Measurements from ENCODE around the gene FHOD3.

FHOD3 gene

GRCh38 chr18:36597636-36598035, 300.1 kb downstream of the FHOD3 start:
- Histone ChIP-seq H3K4me3 (ENCODE audit: insufficient read depth, low read depth, low read length, poor library complexity, severe bottlenecking) (no peak overlapping the region), H3K27ac (ENCODE audit: insufficient read depth, low read length, poor library complexity, severe bottlenecking) (no peak overlapping the region), H3K27me3 (replicated peaks; ENCODE audit: control insufficient read depth, insufficient read depth, low read length, poor library complexity, severe bottlenecking) (no peaks in the 10 kb centered on the region), H3K9me3 (ENCODE audit: control insufficient read depth, low read length) (no peaks in the 10 kb centered on the region), H3K36me3 (ENCODE audit: control insufficient read depth, insufficient read depth, low read length) (no peaks in the 10 kb centered on the region), H3K4me1 (ENCODE audit: control insufficient read depth, insufficient read depth, low read length, poor library complexity, severe bottlenecking) (no peaks in the 10 kb centered on the region)
- no peak for DNase-seq

- no peak for DNase-seq
- no peak overlapping the region for H3K4me3 ChIP-seq (ENCODE audit: insufficient read depth, low read depth, low read length, poor library complexity, severe bottlenecking)
- H3K4me1 ChIP-seq (ENCODE audit: control insufficient read depth, insufficient read depth, low read length, poor library complexity, severe bottlenecking): no peaks in the 10 kb centered on the region
- no peaks in the 10 kb centered on the region for H3K9me3 ChIP-seq (ENCODE audit: control insufficient read depth, low read length)
- no peaks in the 10 kb centered on the region for H3K36me3 ChIP-seq (ENCODE audit: control insufficient read depth, insufficient read depth, low read length)
- H3K27me3 ChIP-seq (replicated peaks; ENCODE audit: control insufficient read depth, insufficient read depth, low read length, poor library complexity, severe bottlenecking): no peaks in the 10 kb centered on the region
- no peak overlapping the region for H3K27ac ChIP-seq (ENCODE audit: insufficient read depth, low read length, poor library complexity, severe bottlenecking)
These were observed 303.0 kb downstream of the FHOD3 start for GRCh38 chr18:36600548-36600947.

GRCh38 chr18:36601316-36601715, 303.8 kb downstream of the FHOD3 start:
- no peaks in the 10 kb centered on the region for H3K9me3 ChIP-seq (ENCODE audit: control insufficient read depth, low read length)
- no peaks in the 10 kb centered on the region for H3K36me3 ChIP-seq (ENCODE audit: control insufficient read depth, insufficient read depth, low read length)
- no peaks in the 10 kb centered on the region for H3K27me3 ChIP-seq (replicated peaks; ENCODE audit: control insufficient read depth, insufficient read depth, low read length, poor library complexity, severe bottlenecking)
- H3K27ac ChIP-seq (ENCODE audit: insufficient read depth, low read length, poor library complexity, severe bottlenecking): no peak overlapping the region
- H3K4me1 ChIP-seq (ENCODE audit: control insufficient read depth, insufficient read depth, low read length, poor library complexity, severe bottlenecking): no peaks in the 10 kb centered on the region
- no peak for DNase-seq
- no peak overlapping the region for H3K4me3 ChIP-seq (ENCODE audit: insufficient read depth, low read depth, low read length, poor library complexity, severe bottlenecking)

- H3K27ac ChIP-seq (ENCODE audit: insufficient read depth, low read length, poor library complexity, severe bottlenecking): no peak overlapping the region
- no peak overlapping the region for H3K4me3 ChIP-seq (ENCODE audit: insufficient read depth, low read depth, low read length, poor library complexity, severe bottlenecking)
- no peaks in the 10 kb centered on the region for H3K27me3 ChIP-seq (replicated peaks; ENCODE audit: control insufficient read depth, insufficient read depth, low read length, poor library complexity, severe bottlenecking)
- H3K4me1 ChIP-seq (ENCODE audit: control insufficient read depth, insufficient read depth, low read length, poor library complexity, severe bottlenecking): no peaks in the 10 kb centered on the region
- H3K36me3 ChIP-seq (ENCODE audit: control insufficient read depth, insufficient read depth, low read length): no peaks in the 10 kb centered on the region
- no peaks in the 10 kb centered on the region for H3K9me3 ChIP-seq (ENCODE audit: control insufficient read depth, low read length)
- no peak for DNase-seq
These were observed 304.6 kb downstream of the FHOD3 start for GRCh38 chr18:36602071-36602470.

- no peak for DNase-seq
- Histone ChIP-seq H3K27me3 (replicated peaks; ENCODE audit: control insufficient read depth, insufficient read depth, low read length, poor library complexity, severe bottlenecking) (no peaks in the 10 kb centered on the region), H3K36me3 (ENCODE audit: control insufficient read depth, insufficient read depth, low read length) (no peaks in the 10 kb centered on the region), H3K9me3 (ENCODE audit: control insufficient read depth, low read length) (no peaks in the 10 kb centered on the region), H3K4me1 (ENCODE audit: control insufficient read depth, insufficient read depth, low read length, poor library complexity, severe bottlenecking) (no peaks in the 10 kb centered on the region), H3K4me3 (ENCODE audit: insufficient read depth, low read depth, low read length, poor library complexity, severe bottlenecking) (no peak overlapping the region), H3K27ac (ENCODE audit: insufficient read depth, low read length, poor library complexity, severe bottlenecking) (no peak overlapping the region)
These were observed 305.1 kb downstream of the FHOD3 start for GRCh38 chr18:36602620-36603019.

GRCh38 chr18:36608107-36608506, 310.6 kb downstream of the FHOD3 start:
- Histone ChIP-seq H3K27me3 (replicated peaks; ENCODE audit: control insufficient read depth, insufficient read depth, low read length, poor library complexity, severe bottlenecking) (no peaks in the 10 kb centered on the region), H3K4me3 (ENCODE audit: insufficient read depth, low read depth, low read length, poor library complexity, severe bottlenecking) (no peak overlapping the region), H3K27ac (ENCODE audit: insufficient read depth, low read length, poor library complexity, severe bottlenecking) (no peak overlapping the region), H3K9me3 (ENCODE audit: control insufficient read depth, low read length) (no peaks in the 10 kb centered on the region), H3K4me1 (ENCODE audit: control insufficient read depth, insufficient read depth, low read length, poor library complexity, severe bottlenecking) (no peaks in the 10 kb centered on the region), H3K36me3 (ENCODE audit: control insufficient read depth, insufficient read depth, low read length) (no peaks in the 10 kb centered on the region)
- no peak for DNase-seq

- Histone ChIP-seq H3K27me3 (replicated peaks; ENCODE audit: control insufficient read depth, insufficient read depth, low read length, poor library complexity, severe bottlenecking) (no peaks in the 10 kb centered on the region), H3K4me3 (ENCODE audit: insufficient read depth, low read depth, low read length, poor library complexity, severe bottlenecking) (no peak overlapping the region)
- DNase-seq: no peak
These were observed 312.7 kb downstream of the FHOD3 start for GRCh38 chr18:36610258-36610657.

GRCh38 chr18:36610661-36611060, 313.1 kb downstream of the FHOD3 start:
- Histone ChIP-seq H3K36me3 (ENCODE audit: control insufficient read depth, insufficient read depth, low read length) (no peaks in the 10 kb centered on the region), H3K27ac (ENCODE audit: insufficient read depth, low read length, poor library complexity, severe bottlenecking) (no peak overlapping the region), H3K9me3 (ENCODE audit: control insufficient read depth, low read length) (no peaks in the 10 kb centered on the region), H3K4me3 (ENCODE audit: insufficient read depth, low read depth, low read length, poor library complexity, severe bottlenecking) (no peak overlapping the region), H3K27me3 (replicated peaks; ENCODE audit: control insufficient read depth, insufficient read depth, low read length, poor library complexity, severe bottlenecking) (no peaks in the 10 kb centered on the region), H3K4me1 (ENCODE audit: control insufficient read depth, insufficient read depth, low read length, poor library complexity, severe bottlenecking) (no peaks in the 10 kb centered on the region)
- DNase-seq: no peak

More at GRCh38 chr18:36610258-36610657, 312.7 kb downstream of the FHOD3 start:
- no peaks in the 10 kb centered on the region for H3K4me1 ChIP-seq (ENCODE audit: control insufficient read depth, insufficient read depth, low read length, poor library complexity, severe bottlenecking)
- H3K36me3 ChIP-seq (ENCODE audit: control insufficient read depth, insufficient read depth, low read length): no peaks in the 10 kb centered on the region
- no peaks in the 10 kb centered on the region for H3K9me3 ChIP-seq (ENCODE audit: control insufficient read depth, low read length)
- H3K27ac ChIP-seq (ENCODE audit: insufficient read depth, low read length, poor library complexity, severe bottlenecking): no peak overlapping the region

GRCh38 chr18:36613069-36613468, 315.6 kb downstream of the FHOD3 start:
- DNase-seq: no peak
- Histone ChIP-seq H3K4me1 (ENCODE audit: control insufficient read depth, insufficient read depth, low read length, poor library complexity, severe bottlenecking) (no peaks in the 10 kb centered on the region), H3K27me3 (replicated peaks; ENCODE audit: control insufficient read depth, insufficient read depth, low read length, poor library complexity, severe bottlenecking) (no peaks in the 10 kb centered on the region), H3K27ac (ENCODE audit: insufficient read depth, low read length, poor library complexity, severe bottlenecking) (no peak overlapping the region), H3K36me3 (ENCODE audit: control insufficient read depth, insufficient read depth, low read length) (no peaks in the 10 kb centered on the region), H3K4me3 (ENCODE audit: insufficient read depth, low read depth, low read length, poor library complexity, severe bottlenecking) (no peak overlapping the region), H3K9me3 (ENCODE audit: control insufficient read depth, low read length) (no peaks in the 10 kb centered on the region)

- H3K27me3 ChIP-seq (replicated peaks; ENCODE audit: control insufficient read depth, insufficient read depth, low read length, poor library complexity, severe bottlenecking): no peaks in the 10 kb centered on the region
- no peaks in the 10 kb centered on the region for H3K36me3 ChIP-seq (ENCODE audit: control insufficient read depth, insufficient read depth, low read length)
These were observed 316.3 kb downstream of the FHOD3 start for GRCh38 chr18:36613810-36614209.

GRCh38 chr18:36620788-36621187, 323.3 kb downstream of the FHOD3 start:
- no peaks in the 10 kb centered on the region for H3K4me1 ChIP-seq (ENCODE audit: control insufficient read depth, insufficient read depth, low read length, poor library complexity, severe bottlenecking)
- no peak for DNase-seq
- H3K4me3 ChIP-seq (ENCODE audit: insufficient read depth, low read depth, low read length, poor library complexity, severe bottlenecking): no peak overlapping the region
- no peak overlapping the region for H3K27ac ChIP-seq (ENCODE audit: insufficient read depth, low read length, poor library complexity, severe bottlenecking)
- no peaks in the 10 kb centered on the region for H3K27me3 ChIP-seq (replicated peaks; ENCODE audit: control insufficient read depth, insufficient read depth, low read length, poor library complexity, severe bottlenecking)
- H3K36me3 ChIP-seq (ENCODE audit: control insufficient read depth, insufficient read depth, low read length): no peaks in the 10 kb centered on the region
- H3K9me3 ChIP-seq (ENCODE audit: control insufficient read depth, low read length): no peaks in the 10 kb centered on the region

More at GRCh38 chr18:36613810-36614209, 316.3 kb downstream of the FHOD3 start:
- no peaks in the 10 kb centered on the region for H3K4me1 ChIP-seq (ENCODE audit: control insufficient read depth, insufficient read depth, low read length, poor library complexity, severe bottlenecking)
- no peaks in the 10 kb centered on the region for H3K9me3 ChIP-seq (ENCODE audit: control insufficient read depth, low read length)
- H3K4me3 ChIP-seq (ENCODE audit: insufficient read depth, low read depth, low read length, poor library complexity, severe bottlenecking): no peak overlapping the region
- DNase-seq: no peak
- H3K27ac ChIP-seq (ENCODE audit: insufficient read depth, low read length, poor library complexity, severe bottlenecking): no peak overlapping the region
